ENCODE data around the gene ZNF134.

ZNF134 gene

DNA sequence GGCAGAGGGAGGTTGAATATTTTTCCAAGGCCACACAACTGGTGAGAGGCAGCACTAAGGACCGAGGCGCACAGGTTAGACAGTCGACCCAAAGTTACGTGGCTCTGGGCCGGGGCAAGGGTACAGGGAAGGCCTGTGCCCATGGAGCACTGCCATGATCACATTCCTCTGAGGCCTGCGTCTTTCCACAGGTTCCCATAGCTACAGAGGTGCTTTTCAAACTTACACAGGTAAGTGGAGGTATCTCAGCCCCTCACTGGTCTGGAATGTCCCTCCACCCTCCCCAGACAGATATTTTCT is 19.7 kb downstream of the ZNF134 start:
- TF ChIP-seq PAX5 (IDR thresholded peaks at IDR 0.05; ENCODE audit: insufficient read depth, low read length, severe bottlenecking) (no peak), TAF1 (IDR thresholded peaks at IDR 0.05; ENCODE audit: low read depth, low read length) (no peak), SPI1 (IDR thresholded peaks at IDR 0.05; ENCODE audit: low read depth, low read length) (no peak), POU2F2 (IDR thresholded peaks at IDR 0.05; ENCODE audit: low read depth, low read length) (no peak), POLR2AphosphoS5 (IDR thresholded peaks at IDR 0.05; ENCODE audit: low read depth, low read length) (no peak), POLR2A (IDR thresholded peaks at IDR 0.05; ENCODE audit: low read depth, low read length) (no peak)
- DNase-seq (ENCODE audit: insufficient read length, low spot score) (no peak), FAIRE-seq (no peak)

DNA sequence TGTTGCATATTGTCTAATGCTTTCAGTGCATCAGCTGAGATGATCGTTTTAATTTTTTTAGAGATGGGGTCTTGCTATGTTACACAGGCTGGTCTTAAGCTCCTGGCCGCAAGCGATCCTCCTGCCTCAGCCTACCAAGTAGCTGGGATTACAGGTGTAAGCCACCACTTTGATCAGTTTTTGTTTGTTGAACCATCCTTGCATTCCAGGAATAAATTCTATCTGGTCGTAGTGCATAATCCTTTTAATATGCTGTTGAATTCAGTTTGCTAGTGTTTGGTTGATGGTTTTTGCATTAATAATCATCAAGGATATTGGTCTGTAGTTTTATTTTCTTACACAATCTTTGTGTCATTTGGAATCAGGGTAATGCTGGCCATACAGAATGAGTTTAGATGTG is 23.3 kb downstream of the ZNF134 start:
- no peak for FAIRE-seq
- TF ChIP-seq POLR2A (IDR thresholded peaks at IDR 0.05; ENCODE audit: low read depth, low read length) (no peak), SPI1 (IDR thresholded peaks at IDR 0.05; ENCODE audit: low read depth, low read length) (no peak), POLR2AphosphoS5 (IDR thresholded peaks at IDR 0.05; ENCODE audit: low read depth, low read length) (no peak), PAX5 (IDR thresholded peaks at IDR 0.05; ENCODE audit: insufficient read depth, low read length, severe bottlenecking) (no peak), TAF1 (IDR thresholded peaks at IDR 0.05; ENCODE audit: low read depth, low read length) (no peak), POU2F2 (IDR thresholded peaks at IDR 0.05; ENCODE audit: low read depth, low read length) (no peak)
- no peak for DNase-seq (ENCODE audit: insufficient read length, low spot score)

DNA sequence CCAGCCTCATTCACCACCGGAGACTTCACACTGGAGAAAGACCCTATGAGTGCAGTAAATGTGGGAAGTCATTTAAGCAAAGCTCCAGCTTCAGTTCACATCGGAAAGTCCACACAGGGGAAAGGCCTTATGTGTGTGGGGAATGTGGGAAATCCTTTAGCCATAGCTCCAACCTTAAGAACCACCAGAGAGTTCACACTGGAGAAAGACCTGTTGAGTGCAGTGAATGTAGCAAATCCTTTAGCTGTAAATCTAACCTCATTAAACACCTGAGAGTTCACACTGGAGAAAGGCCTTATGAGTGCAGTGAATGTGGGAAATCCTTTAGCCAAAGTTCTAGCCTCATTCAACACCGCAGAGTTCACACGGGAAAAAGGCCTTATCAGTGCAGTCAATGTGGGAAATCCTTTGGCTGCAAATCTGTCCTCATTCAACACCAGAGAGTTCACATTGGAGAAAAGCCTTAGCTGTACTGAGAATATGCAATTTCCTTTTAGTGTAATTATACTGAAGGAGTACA is 27.7 kb downstream of the ZNF134 start:
- FAIRE-seq (no peak), DNase-seq (ENCODE audit: insufficient read length, low spot score) (no peak)
- TF ChIP-seq POLR2AphosphoS5 (IDR thresholded peaks at IDR 0.05; ENCODE audit: low read depth, low read length) (no peak), SPI1 (IDR thresholded peaks at IDR 0.05; ENCODE audit: low read depth, low read length) (no peak), PAX5 (IDR thresholded peaks at IDR 0.05; ENCODE audit: insufficient read depth, low read length, severe bottlenecking) (no peak), POU2F2 (IDR thresholded peaks at IDR 0.05; ENCODE audit: low read depth, low read length) (no peak)

DNA sequence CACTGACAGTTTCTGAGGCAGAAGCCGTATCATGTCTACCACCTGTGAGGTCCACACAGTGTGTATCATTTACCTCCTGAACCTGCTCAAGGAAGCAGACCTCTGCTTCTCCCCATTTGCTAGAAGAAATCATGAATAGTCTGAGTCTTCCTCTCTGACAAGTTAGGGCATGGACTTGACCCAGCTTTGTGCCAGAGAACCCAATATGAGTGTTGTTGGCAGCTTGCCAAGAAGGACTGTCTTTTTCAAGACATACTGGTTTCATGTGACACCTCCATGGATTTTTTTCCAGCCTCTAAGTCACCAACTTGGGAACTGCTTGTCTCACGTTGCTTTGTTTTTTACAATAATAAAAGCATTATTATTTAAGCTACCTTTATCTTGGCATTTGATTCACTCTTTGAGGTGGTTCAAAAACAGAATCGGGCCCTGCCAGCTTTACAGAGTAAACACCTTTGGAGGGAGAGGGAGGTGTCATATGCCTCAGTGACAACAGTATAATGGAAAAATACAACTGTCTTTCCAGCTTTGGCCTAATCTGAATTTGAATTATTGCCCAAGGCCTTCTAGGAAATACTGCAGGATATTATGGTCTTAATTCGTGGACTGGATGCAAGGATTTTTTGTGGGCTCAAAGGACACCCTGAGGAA is 28.5 kb downstream of the ZNF134 start:
- FAIRE-seq (no peak), DNase-seq (ENCODE audit: insufficient read length, low spot score) (no peak)
- TF ChIP-seq POU2F2 (IDR thresholded peaks at IDR 0.05; ENCODE audit: low read depth, low read length) = no peak
- TF ChIP-seq PAX5 (IDR thresholded peaks at IDR 0.05; ENCODE audit: insufficient read depth, low read length, severe bottlenecking) = no peak
- no peak for TF ChIP-seq POLR2AphosphoS5 (IDR thresholded peaks at IDR 0.05; ENCODE audit: low read depth, low read length)
- no peak for TF ChIP-seq TAF1 (IDR thresholded peaks at IDR 0.05; ENCODE audit: low read depth, low read length)
- no peak for TF ChIP-seq SPI1 (IDR thresholded peaks at IDR 0.05; ENCODE audit: low read depth, low read length)
- TF ChIP-seq POLR2A (IDR thresholded peaks at IDR 0.05; ENCODE audit: low read depth, low read length) = no peak

DNA sequence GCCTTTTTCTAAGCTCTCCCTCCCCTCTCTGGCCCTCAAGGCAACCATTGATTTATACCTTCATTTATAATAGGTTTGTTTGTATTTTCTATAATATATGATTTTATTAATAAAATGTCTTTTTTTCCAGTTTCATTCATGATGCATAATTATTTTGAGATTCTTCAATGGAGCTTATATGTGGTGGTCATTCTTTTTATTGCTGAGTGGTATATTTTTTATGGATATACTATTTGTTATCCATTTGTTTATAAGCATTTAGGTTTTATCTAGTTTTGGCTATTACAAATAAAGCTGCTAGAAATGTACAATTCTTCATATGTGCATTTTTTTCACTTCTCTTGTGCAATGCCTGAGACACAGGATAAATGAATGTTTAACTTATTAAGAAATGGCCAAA is 29.7 kb downstream of the ZNF134 start:
- FAIRE-seq = no peak
- no peak for DNase-seq (ENCODE audit: insufficient read length, low spot score)
- TF ChIP-seq SPI1 (IDR thresholded peaks at IDR 0.05; ENCODE audit: low read depth, low read length) (no peak), TAF1 (IDR thresholded peaks at IDR 0.05; ENCODE audit: low read depth, low read length) (no peak), PAX5 (IDR thresholded peaks at IDR 0.05; ENCODE audit: insufficient read depth, low read length, severe bottlenecking) (no peak), POU2F2 (IDR thresholded peaks at IDR 0.05; ENCODE audit: low read depth, low read length) (no peak)

DNA sequence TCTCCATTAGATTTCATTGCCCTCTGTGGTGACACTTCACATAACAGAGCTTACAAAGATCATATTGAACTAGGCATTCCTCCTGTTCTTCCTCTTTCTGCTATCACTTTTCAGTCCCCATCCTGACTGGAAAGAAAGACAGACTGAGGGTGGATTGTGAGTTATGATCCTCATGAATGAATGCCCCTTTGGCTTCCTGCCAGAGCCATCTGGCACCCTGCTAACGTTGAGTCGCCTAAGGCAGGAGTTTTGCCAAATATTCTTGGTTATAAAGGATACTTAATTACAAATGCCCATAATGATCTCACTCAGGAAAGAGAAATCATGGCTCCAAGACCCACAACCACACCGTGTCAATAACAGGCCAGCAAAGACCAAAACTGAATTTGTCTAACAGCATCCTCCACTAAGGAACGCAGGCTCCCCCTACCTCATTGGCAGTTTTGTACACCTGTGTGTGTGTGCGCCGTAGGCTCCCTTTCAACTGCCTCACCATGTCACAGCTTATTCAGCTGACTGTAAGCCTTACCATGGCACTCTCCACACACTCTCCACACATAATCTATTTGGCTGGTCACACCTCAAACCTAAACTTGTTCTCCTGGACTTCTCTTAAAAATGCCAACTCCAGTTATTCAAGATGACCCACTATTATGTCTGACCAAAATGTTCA is 34.4 kb downstream of the ZNF134 start:
- DNase-seq (ENCODE audit: insufficient read length, low spot score) (no peak), FAIRE-seq (no peak)
- TF ChIP-seq PAX5 (IDR thresholded peaks at IDR 0.05; ENCODE audit: insufficient read depth, low read length, severe bottlenecking) (no peak), SPI1 (IDR thresholded peaks at IDR 0.05; ENCODE audit: low read depth, low read length) (no peak), POU2F2 (IDR thresholded peaks at IDR 0.05; ENCODE audit: low read depth, low read length) (no peak), POLR2A (IDR thresholded peaks at IDR 0.05; ENCODE audit: low read depth, low read length) (no peak), TAF1 (IDR thresholded peaks at IDR 0.05; ENCODE audit: low read depth, low read length) (no peak), POLR2AphosphoS5 (IDR thresholded peaks at IDR 0.05; ENCODE audit: low read depth, low read length) (no peak)

DNA sequence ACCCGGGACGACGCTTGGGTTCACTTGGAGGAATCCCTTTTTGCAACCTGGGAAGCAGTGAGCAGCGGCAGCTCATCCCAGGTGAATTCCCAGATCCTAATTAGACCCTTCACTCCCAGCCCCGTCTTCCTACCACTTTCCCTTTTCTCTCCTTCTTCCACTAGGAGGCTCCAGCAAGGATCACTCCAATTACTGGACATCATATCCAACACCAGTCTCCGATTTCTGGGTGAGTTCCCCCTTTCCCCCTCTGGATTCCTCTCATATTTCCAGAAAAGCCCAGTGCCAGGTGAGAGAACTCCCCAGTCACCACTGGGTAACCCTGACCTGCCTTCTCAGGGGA is 37.6 kb downstream of the ZNF134 start:
- TF ChIP-seq TAF1 (IDR thresholded peaks at IDR 0.05; ENCODE audit: low read depth, low read length) = no peak
- TF ChIP-seq POLR2A (IDR thresholded peaks at IDR 0.05; ENCODE audit: low read depth, low read length) = no peak
- DNase-seq (ENCODE audit: insufficient read length, low spot score) (no peak), FAIRE-seq (no peak)

DNA sequence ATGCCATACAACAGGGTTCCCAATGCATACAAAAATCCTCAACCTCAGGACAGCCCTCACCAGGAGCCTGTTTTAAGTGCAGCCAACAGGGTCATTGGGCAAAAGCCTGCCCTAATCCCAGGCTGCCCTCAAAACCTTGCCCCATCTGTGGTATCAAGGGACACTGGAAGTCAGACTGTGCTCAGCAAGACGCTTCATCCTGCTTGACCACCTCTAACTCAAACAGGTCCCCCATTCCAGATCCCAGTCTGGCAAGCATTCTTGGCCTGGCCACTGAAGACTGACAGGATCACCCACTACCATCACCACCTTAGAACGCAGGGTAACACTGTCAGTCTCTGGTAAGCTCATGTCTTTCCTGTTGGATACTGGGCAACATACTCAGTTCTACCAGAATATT is 39.6 kb downstream of the ZNF134 start:
- DNase-seq (ENCODE audit: insufficient read length, low spot score) (no peak), FAIRE-seq (no peak)
- TF ChIP-seq POLR2A (IDR thresholded peaks at IDR 0.05; ENCODE audit: low read depth, low read length) (no peak), PAX5 (IDR thresholded peaks at IDR 0.05; ENCODE audit: insufficient read depth, low read length, severe bottlenecking) (no peak), TAF1 (IDR thresholded peaks at IDR 0.05; ENCODE audit: low read depth, low read length) (no peak), POLR2AphosphoS5 (IDR thresholded peaks at IDR 0.05; ENCODE audit: low read depth, low read length) (no peak), SPI1 (IDR thresholded peaks at IDR 0.05; ENCODE audit: low read depth, low read length) (no peak), POU2F2 (IDR thresholded peaks at IDR 0.05; ENCODE audit: low read depth, low read length) (no peak)

DNA sequence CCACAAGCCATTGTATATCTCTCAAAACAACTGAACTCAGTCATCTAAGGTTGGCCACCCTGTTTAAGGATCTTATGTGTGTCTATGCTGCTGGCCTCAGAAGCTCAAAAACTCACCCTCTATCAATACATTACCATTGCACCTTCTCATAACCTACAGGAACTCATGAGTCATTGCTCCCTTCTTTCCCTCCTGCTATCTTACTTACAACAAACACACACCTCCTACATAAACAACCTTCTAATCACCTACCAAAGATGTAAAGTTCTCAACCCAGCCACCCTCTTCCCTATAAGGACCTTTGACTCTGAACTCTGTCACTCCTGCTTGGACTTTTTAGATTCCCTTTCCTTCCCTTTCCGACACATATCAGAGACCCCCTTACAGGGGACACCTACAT is 41.4 kb downstream of the ZNF134 start:
- TF ChIP-seq PAX5 (IDR thresholded peaks at IDR 0.05; ENCODE audit: insufficient read depth, low read length, severe bottlenecking) = no peak
- no peak for FAIRE-seq

DNA sequence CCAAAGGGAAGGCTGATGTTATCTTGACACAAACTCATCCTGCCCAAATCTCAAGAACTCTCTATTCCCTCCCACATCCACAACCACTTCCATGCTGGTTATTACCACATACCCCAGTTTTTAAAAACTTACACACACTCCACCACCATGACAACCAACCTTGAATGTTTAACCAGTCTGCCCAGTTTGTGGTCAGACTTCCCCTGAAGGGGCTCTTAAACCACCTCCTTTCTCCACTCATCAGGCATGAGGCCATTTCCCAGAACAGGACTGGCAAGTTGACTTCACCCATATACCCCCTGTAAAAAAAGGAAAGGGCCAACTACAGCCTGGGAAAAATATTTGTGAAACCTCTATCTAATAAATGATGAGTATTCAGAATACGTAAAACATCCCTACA is 42.3 kb downstream of the ZNF134 start:
- DNase-seq (ENCODE audit: insufficient read length, low spot score) (no peak), FAIRE-seq (no peak)
- TF ChIP-seq POU2F2 (IDR thresholded peaks at IDR 0.05; ENCODE audit: low read depth, low read length) (no peak), SPI1 (IDR thresholded peaks at IDR 0.05; ENCODE audit: low read depth, low read length) (no peak), POLR2A (IDR thresholded peaks at IDR 0.05; ENCODE audit: low read depth, low read length) (no peak), PAX5 (IDR thresholded peaks at IDR 0.05; ENCODE audit: insufficient read depth, low read length, severe bottlenecking) (no peak), TAF1 (IDR thresholded peaks at IDR 0.05; ENCODE audit: low read depth, low read length) (no peak), POLR2AphosphoS5 (IDR thresholded peaks at IDR 0.05; ENCODE audit: low read depth, low read length) (no peak)

More for the DNA sequence above, 41.4 kb downstream of the ZNF134 start:
- no peak for DNase-seq (ENCODE audit: insufficient read length, low spot score)
